HG02870 (cell line): ENCODE measurements around the gene FOXP1.
"Not testable (repeated sequence)": the region's sequence is repeated elsewhere in the genome, so short reads cannot be mapped to it uniquely, and the experiment has no call there.

Experiments used
- ATAC-seq: cut with Tn5 transposase; IDR thresholded peaks from one replicate; pipeline ENCODE4 v1.9.1; 2021; ENCODE audit warnings: mild to moderate bottlenecking, moderate library complexity; ENCODE audit not compliant: unreplicated experiment

The FOXP1 gene

GRCh38 chr3:70977712-70978111 is 605.8 kb downstream of the FOXP1 start:
- ATAC-seq, result no peak

DNA sequence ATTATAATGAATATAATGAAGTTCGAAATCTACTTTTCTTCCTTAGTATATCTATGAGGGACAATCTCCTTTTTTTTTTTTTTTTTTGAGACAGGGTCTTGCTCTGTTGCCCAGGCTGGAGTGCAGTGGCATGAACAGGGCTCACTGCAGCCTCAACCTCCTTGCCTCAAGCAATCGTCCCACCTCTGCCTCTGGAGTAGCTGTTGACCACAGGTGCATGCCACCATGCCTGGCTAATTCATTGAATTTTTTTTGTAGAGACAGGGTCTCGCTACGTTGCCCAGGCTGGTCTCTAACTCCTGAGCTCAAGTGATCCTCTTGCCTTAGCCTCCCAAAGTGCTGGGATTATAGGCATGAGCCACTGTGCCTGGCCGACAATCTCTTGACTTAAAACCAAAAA is 607.5 kb downstream of the FOXP1 start:
- ATAC-seq, result not testable (repeated sequence)

- ATAC-seq, result no peak
Measured at GRCh38 chr3:70974747-70975146, 608.8 kb downstream of the FOXP1 start.

GRCh38 chr3:70973558-70973957 is 610.0 kb downstream of the FOXP1 start:
- ATAC-seq, result no peak

GRCh38 chr3:70972855-70973254 is 610.7 kb downstream of the FOXP1 start:
- ATAC-seq, result no peak

DNA sequence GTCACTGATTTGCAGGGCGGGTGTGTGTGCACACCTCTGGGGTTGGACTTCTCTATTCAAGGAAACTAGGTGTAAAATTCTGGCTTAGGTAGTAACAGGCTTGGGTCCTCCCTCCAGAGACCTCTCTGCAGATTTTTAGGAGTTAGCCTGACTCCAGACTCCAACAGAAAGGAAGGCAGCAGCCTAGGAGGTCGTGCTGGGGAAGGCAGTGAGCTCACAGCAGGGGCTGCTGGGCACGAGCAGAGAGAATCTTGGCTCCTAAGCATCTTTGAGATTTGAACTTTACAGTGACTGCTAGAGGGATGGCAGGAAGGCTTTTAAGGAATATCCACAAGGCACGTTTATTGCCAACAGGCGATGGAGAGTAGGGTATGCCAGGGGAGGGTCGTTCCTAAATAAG is 612.6 kb downstream of the FOXP1 start:
- ATAC-seq, result no peak

DNA sequence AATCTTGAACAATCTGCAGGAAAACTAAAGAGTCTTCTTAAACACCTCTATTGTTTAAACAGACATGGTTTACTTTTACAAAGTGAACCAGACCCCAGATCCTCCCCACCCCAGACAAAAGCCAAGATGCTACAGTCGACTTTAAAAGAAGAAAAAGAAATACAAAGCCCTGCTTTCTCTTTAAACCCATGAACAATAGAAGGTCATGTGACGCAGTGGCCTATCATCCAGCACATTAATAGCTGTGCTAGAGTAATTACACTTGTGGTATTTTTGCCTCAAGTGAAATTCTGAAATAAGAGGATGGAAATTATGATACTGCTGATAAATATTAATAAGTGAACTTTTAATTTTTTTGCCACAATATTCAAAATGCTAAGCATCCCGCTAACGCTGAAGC is 613.4 kb downstream of the FOXP1 start:
- no peak for ATAC-seq

GRCh38 chr3:70963431-70964275 is 619.9 kb downstream of the FOXP1 start:
- ATAC-seq, result no peak

GRCh38 chr3:70959506-70960291 is 623.8 kb downstream of the FOXP1 start:
- no peak for ATAC-seq

- ATAC-seq, result no peak
Measured at GRCh38 chr3:70952033-70952747, 631.3 kb downstream of the FOXP1 start.

- no peak for ATAC-seq
Measured at GRCh38 chr3:70951316-70951715, 632.2 kb downstream of the FOXP1 start.

DNA sequence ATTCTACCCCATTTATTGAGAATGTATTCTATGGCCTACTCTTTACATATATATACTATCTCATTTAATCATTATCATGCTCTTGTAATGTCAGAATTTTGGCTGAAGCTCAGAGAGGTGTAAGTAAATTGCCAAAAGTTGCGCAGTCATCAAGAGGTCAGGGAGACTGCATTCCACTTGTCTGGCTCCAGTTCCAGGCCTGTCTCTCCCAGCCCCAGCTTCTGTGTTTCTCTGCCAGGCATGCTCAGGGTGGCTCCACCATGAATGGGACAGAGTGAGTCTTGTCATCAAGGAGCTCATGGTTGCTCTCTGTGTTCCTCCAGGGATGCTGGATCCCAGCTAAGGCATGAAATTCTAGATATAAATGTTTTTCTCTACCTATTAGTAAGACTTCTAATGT is 635.9 kb downstream of the FOXP1 start:
- no peak for ATAC-seq

- no peak for ATAC-seq
Measured at GRCh38 chr3:70943886-70944285, 639.6 kb downstream of the FOXP1 start.

DNA sequence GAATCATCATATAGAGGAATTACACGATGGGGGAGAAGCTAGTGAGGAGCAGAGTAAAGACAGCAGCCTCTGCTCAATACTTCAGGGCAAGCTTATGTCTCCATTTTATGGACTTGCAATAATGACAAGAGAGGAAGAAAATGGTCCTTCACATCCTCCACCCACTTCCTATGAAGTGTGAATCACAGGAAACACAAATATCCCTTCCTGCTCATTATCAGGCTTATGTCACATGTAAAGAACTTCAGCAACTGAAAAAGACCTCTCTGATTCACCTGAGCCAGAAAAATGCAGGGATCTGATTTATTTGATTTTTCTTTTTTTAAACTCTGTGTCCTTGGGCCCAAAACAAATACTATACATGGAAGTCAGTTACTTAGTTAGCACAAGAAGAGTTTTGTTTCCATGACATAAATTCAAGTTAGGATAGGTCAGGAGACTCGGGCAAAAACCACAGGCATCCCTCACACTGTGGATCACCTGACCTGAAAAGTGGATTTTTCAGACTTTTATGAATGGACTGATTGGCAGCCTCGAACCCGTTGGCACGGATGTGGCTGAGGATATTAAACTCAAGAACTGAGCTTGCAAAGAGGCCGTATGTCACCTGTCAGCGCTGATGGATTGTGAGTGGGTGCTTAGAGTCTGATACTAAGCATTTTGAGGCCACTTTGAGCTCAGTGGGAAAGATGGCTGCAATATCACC is 650.3 kb downstream of the FOXP1 start:
- no peak for ATAC-seq

DNA sequence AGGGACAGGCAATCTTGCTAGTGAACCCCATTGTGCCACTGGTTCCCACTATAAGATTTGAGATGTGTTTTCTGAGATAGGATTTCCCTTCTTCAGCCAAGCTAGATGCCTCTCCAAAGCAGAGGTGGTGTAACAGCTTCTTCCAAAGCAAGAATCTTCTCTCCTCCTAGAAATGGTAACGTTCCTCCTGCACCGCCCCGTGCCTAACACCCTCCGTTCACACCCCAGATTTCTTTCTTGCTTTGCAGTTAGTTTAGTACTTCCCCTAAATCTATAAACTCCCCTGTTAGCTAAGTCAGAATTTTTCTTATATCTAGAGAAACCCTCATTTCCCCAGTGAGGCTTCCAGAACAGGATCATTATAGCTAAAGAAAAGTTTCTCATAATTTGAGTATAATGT is 653.5 kb downstream of the FOXP1 start:
- no peak for ATAC-seq

GRCh38 chr3:70927239-70927638 is 656.3 kb downstream of the FOXP1 start:
- ATAC-seq, result no peak

- no peak for ATAC-seq
Measured at GRCh38 chr3:70926835-70927234, 656.7 kb downstream of the FOXP1 start.

GRCh38 chr3:70919661-70920060 is 663.9 kb downstream of the FOXP1 start:
- ATAC-seq, result no peak

- ATAC-seq, result no peak
Measured at GRCh38 chr3:70919091-70919490, 664.4 kb downstream of the FOXP1 start.

DNA sequence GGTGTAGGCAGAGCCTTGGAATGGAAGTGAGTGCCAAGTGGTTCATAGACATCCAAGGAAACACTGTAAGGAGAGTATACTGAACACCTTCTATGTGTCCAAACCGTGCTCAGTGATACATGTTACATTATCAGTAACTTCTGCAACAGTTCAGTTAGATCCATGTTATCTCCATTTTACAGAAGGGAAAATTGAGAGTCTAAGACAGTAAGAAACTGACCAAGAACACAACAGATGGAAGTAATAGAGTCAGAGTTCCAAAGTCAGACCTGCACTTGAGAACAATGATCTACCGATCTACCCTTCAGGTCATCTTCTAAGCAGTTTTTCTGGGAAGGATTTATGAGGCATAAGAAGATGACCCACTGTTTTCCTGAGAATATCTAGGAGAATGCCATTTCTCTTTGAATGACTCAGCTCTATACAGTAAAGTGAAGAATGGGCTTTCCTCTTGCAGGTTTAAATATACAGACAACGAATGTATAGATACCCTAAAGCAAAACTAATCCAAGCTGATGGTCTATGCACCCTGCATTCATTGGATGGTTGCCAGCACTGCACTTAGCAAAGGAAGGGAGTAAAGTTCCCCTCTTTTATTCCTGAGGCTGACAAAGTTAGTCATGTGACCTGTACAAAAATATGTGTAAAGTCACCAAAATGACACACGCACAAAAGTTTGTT is 667.0 kb downstream of the FOXP1 start:
- ATAC-seq, result no peak
